Activated naive CD4-positive, alpha-beta T cell treated with anti-CD3 and anti-CD28 coated beads for 36 hours (primary cell): ENCODE measurements around the gene CCDC15. TPM values are rescaled to one million over a fixed set of nuclear protein-coding genes. Genes with fewer than 3 reads are reported as not detected.

Source experiments
- CTCF ChIA-PET: fragments of 350-600 bp; sonication (Branson Sonifier 250); formaldehyde crosslinking; loops from one replicate; lab custom pipeline; 2021; ENCODE audit warnings: antibody characterized with exemption; lab: Charles Lee
- DNase-seq: peaks from one replicate; pipeline ENCODE4 v3.0.0-alpha.2; 2020
- H3K27ac Mint-ChIP-seq: one replicate; pipeline ENCODE4 v1.8.0; 2021; ENCODE audit warnings: mild to moderate bottlenecking, mixed read lengths
- H3K27me3 Mint-ChIP-seq: one replicate; pipeline ENCODE4 v1.8.0; 2021; ENCODE audit warnings: low read depth, mixed read lengths
- H3K36me3 Mint-ChIP-seq: one replicate; pipeline ENCODE4 v1.8.0; 2021; ENCODE audit warnings: low read depth, mixed read lengths
- H3K4me1 Mint-ChIP-seq: one replicate; pipeline ENCODE4 v1.8.0; 2021; ENCODE audit warnings: low read depth, mixed read lengths
- H3K4me3 Mint-ChIP-seq: one replicate; pipeline ENCODE4 v1.8.0; 2021; ENCODE audit warnings: mild to moderate bottlenecking, moderate library complexity, mixed read lengths
- H3K9me3 Mint-ChIP-seq: one replicate; pipeline ENCODE4 v1.8.0; 2021; ENCODE audit warnings: mixed read lengths
- intact Hi-C: fragments of 100-400 bp; cut with micrococcal nuclease; formaldehyde crosslinking; loops from one replicate; pipeline ENCODE4 v1.15.1; 2023
- total RNA-seq, 2 experiments: library from RNA; stranded (reverse); gene quantifications; one replicate each; pipeline ENCODE4 v1.2.3, GENCODE V29; 2021

The CCDC15 gene
- total RNA-seq, 2 experiments from 2014 or later: 6.1 to 7.3 TPM

- DNase-seq: no peak
- Mint-ChIP-seq H3K4me3 (no peak overlapping the region), H3K4me1 (no peaks in the 10 kb centered on the region), H3K27ac (no peak overlapping the region), H3K36me3 (peaks cover 4% of the 10 kb centered on the region), H3K9me3 (no peaks in the 10 kb centered on the region), H3K27me3 (no peaks in the 10 kb centered on the region)
- CTCF ChIA-PET: interaction anchor here (0.7 to 2.3 kb wide), 8 partner anchors 12 to 255 kb away, joined by 3 to 25 read pairs (median 4); no protein-coding TSS in a partner anchor
- intact Hi-C loops: loop anchor here (1.0 to 5.0 kb wide), 2 partner anchors 50 to 256 kb away; no protein-coding TSS in a partner anchor
Observed at GRCh38 chr11:125090816-125091215, 136.8 kb downstream of the CCDC15 start.

Other genes with a start within 250 kb of the CCDC15 start
- 10 to 100 TPM; 10.3 to 10.8 TPM for gene NRGN, start 214.3 kb upstream of the CCDC15 start, total RNA-seq
- under 1 TPM; 0.20 to 0.29 TPM for gene VSIG2, start 201.9 kb upstream of the CCDC15 start, total RNA-seq
- gene ESAM, start 191.9 kb upstream of the CCDC15 start, total RNA-seq: 1 to 10 TPM; 1.0 to 1.2 TPM
- 1 to 10 TPM; 3.8 to 4.2 TPM for gene MSANTD2, start 153.8 kb upstream of the CCDC15 start, total RNA-seq
- gene ROBO3, start 88.8 kb upstream of the CCDC15 start, total RNA-seq: 10 to 100 TPM; 24.2 to 24.5 TPM
- gene ROBO4, start 56.3 kb upstream of the CCDC15 start, total RNA-seq: not detected
- gene HEPN1, start 35.0 kb upstream of the CCDC15 start, total RNA-seq: not detected
- gene HEPACAM, start 18.2 kb upstream of the CCDC15 start, total RNA-seq: not detected
- gene SLC37A2, start 109.1 kb downstream of the CCDC15 start, total RNA-seq: under 1 TPM; 0.57 to 0.67 TPM
- 10 to 100 TPM; 11.5 to 12.6 TPM for gene TMEM218, start 157.4 kb downstream of the CCDC15 start, total RNA-seq
- not detected for gene PKNOX2, start 210.5 kb downstream of the CCDC15 start, total RNA-seq